ENCODE measurements around the gene SIM2.

DNA sequence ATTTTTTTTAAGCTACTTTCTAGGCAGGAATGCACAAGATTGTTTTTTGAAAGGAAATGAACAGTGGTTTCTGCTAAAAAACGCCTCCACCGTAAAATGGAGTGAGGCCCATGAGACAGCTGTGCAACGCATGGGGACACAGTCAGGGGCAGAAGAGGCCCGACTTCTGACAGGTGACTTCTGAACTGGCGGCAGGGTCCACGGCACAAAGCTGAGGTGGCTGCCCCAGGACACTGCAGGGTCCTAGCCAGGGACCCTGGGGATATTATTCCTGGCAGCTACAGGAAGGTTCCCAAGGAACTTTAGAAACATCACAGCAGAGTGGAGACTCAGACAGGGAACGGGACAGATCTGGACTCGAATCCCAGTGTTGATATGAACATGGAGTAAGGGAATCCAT, 75.1 kb downstream of the SIM2 start:
- TF ChIP-seq L3MBTL2 (conservative IDR thresholded peaks at IDR 0.05) (no peak), ELF4 (IDR thresholded peaks at IDR 0.05) (no peak), FOXM1 (IDR thresholded peaks at IDR 0.05; ENCODE audit: borderline replicate concordance) (no peak), BHLHE40 (IDR thresholded peaks at IDR 0.05; ENCODE audit: borderline replicate concordance) (no peak), CTBP1 (IDR thresholded peaks at IDR 0.05; ENCODE audit: borderline replicate concordance) (no peak), LEF1 (IDR thresholded peaks at IDR 0.05; ENCODE audit: borderline replicate concordance) (no peak), SUZ12 (IDR thresholded peaks at IDR 0.05) (no peak), HDGF (IDR thresholded peaks at IDR 0.05; ENCODE audit: borderline replicate concordance) (no peak)
- TF ChIP-seq, protein P1, sequence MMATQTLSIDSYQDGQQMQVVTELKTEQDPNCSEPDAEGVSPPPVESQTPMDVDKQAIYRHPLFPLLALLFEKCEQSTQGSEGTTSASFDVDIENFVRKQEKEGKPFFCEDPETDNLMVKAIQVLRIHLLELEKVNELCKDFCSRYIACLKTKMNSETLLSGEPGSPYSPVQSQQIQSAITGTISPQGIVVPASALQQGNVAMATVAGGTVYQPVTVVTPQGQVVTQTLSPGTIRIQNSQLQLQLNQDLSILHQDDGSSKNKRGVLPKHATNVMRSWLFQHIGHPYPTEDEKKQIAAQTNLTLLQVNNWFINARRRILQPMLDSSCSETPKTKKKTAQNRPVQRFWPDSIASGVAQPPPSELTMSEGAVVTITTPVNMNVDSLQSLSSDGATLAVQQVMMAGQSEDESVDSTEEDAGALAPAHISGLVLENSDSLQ (IDR thresholded peaks at IDR 0.05), result no peak

Data from HEK293T (cell line).